Stimulated activated CD8-positive, alpha-beta memory T cell treated with anti-CD3 and anti-CD28 coated beads, Interleukin-7, amount 100 ng/mL, for 48 hours (primary cell): ENCODE data around the gene S100G.

Experiments
- DNase-seq, 2 donors: peaks; one replicate each; pipeline ENCODE4 v3.0.0-alpha.2; 2020; ENCODE audit warnings: low read depth in 1 of 2; ENCODE audit errors: extremely low read depth in 1 of 2

S100G gene

GRCh38 chrX:16646366-16647138 lies 3.4 kb upstream of the S100G start:
- DNase-seq, result no peak

GRCh38 chrX:16651391-16652024 lies 1.6 kb downstream of the S100G start:
- no peak for DNase-seq

- DNase-seq, result no peak
These were observed 3.5 kb downstream of the S100G start for GRCh38 chrX:16653424-16653823.

GRCh38 chrX:16654093-16654492 lies 4.1 kb downstream of the S100G start:
- DNase-seq, result no peak

- DNase-seq, result no peak
These were observed 8.3 kb downstream of the S100G start for GRCh38 chrX:16658284-16658683.

- no peak for DNase-seq
These were observed 9.4 kb downstream of the S100G start for GRCh38 chrX:16659321-16659720.

- DNase-seq, result no peak
These were observed 11.5 kb downstream of the S100G start for GRCh38 chrX:16661495-16661894.

GRCh38 chrX:16662402-16662801 lies 12.4 kb downstream of the S100G start:
- DNase-seq, result no peak

- DNase-seq, result no peak
These were observed 14.1 kb downstream of the S100G start for GRCh38 chrX:16664074-16664473.

GRCh38 chrX:16664626-16665025 lies 14.7 kb downstream of the S100G start:
- no peak for DNase-seq

- no peak for DNase-seq
These were observed 15.1 kb downstream of the S100G start for GRCh38 chrX:16665089-16665488.

GRCh38 chrX:16666541-16666940 lies 16.6 kb downstream of the S100G start:
- no peak for DNase-seq

- DNase-seq, result no peak
These were observed 21.0 kb downstream of the S100G start for GRCh38 chrX:16671005-16671404.

- no peak for DNase-seq
These were observed 28.7 kb downstream of the S100G start for GRCh38 chrX:16678689-16679088.

- DNase-seq, result no peak
These were observed 33.2 kb downstream of the S100G start for GRCh38 chrX:16683007-16683664.

GRCh38 chrX:16687514-16687913 lies 37.6 kb downstream of the S100G start:
- DNase-seq, result no peak

GRCh38 chrX:16695079-16695676 lies 45.2 kb downstream of the S100G start:
- peak in 1 of 2 donors; percentile 18 for DNase-seq

- DNase-seq, result no peak
These were observed 47.0 kb downstream of the S100G start for GRCh38 chrX:16696956-16697355.

- DNase-seq, result no peak
These were observed 49.4 kb downstream of the S100G start for GRCh38 chrX:16699389-16699788.

- DNase-seq, result no peak
These were observed 50.8 kb downstream of the S100G start for GRCh38 chrX:16700734-16701133.

- DNase-seq, result no peak
These were observed 53.0 kb downstream of the S100G start for GRCh38 chrX:16702700-16703599.
